SK-N-SH treated with all-trans-retinoic acid at 6 μM for 48 hours (cell line): ENCODE data around the gene MEIKIN.
"Not testable (repeated sequence)": the region's sequence is repeated elsewhere in the genome, so short reads cannot be mapped to it uniquely, and the experiment has no call there.

ENCODE experiments used
- ATAC-seq: fragments of 200-7000 bp; cut with Tn5 transposase; 3 replicates; pipeline ENCODE4 v1.9.1; 2020; ENCODE audit warnings: mild to moderate bottlenecking, moderate library complexity
- ARNTL ChIP-seq: fragments of 450-650 bp; formaldehyde crosslinking; IDR thresholded peaks from 2 replicates; pipeline ENCODE4 v1.5.0; 2020; ENCODE audit warnings: low read depth, mild to moderate bottlenecking, moderate library complexity, borderline replicate concordance
- BACH2 ChIP-seq: fragments of 250-450 bp; sonication (Bioruptor Pico); IDR thresholded peaks from 2 replicates; pipeline ENCODE4 v1.9.0; 2021; ENCODE audit warnings: mild to moderate bottlenecking, borderline replicate concordance
- ESRRG ChIP-seq: fragments of 250-450 bp; sonication (Bioruptor Pico); IDR thresholded peaks from 2 replicates; pipeline ENCODE4 v1.6.1; 2021; ENCODE audit warnings: mild to moderate bottlenecking
- GLIS3 ChIP-seq: fragments of 250-450 bp; sonication (Bioruptor Pico); IDR thresholded peaks from 2 replicates; pipeline ENCODE4 v1.5.0; 2020; ENCODE audit warnings: mild to moderate bottlenecking, moderate library complexity
- ISL1 ChIP-seq: fragments of 250-450 bp; sonication (Bioruptor Pico); IDR thresholded peaks from 2 replicates; pipeline ENCODE4 v2.1.2; 2022; ENCODE audit warnings: mild to moderate bottlenecking, moderate library complexity
- SNAI2 ChIP-seq: fragments of 250-450 bp; sonication (Bioruptor Pico); IDR thresholded peaks from 2 replicates; pipeline ENCODE4 v1.5.0; 2020; ENCODE audit warnings: mild to moderate bottlenecking, moderate library complexity
- TCF4 ChIP-seq: fragments of 250-450 bp; sonication (Bioruptor Pico); IDR thresholded peaks from 2 replicates; pipeline ENCODE4 v1.8.0; 2021; ENCODE audit warnings: mild to moderate bottlenecking, moderate library complexity, borderline replicate concordance
- TOX ChIP-seq: fragments of 250-450 bp; sonication (Bioruptor Pico); IDR thresholded peaks from 2 replicates; pipeline ENCODE4 v1.8.0; 2021; ENCODE audit warnings: mild to moderate bottlenecking, moderate library complexity, borderline replicate concordance
- ZFP3 ChIP-seq: fragments of 250-450 bp; sonication (Bioruptor Pico); IDR thresholded peaks from 2 replicates; pipeline ENCODE4 v1.5.0; 2020; ENCODE audit warnings: mild to moderate bottlenecking, moderate library complexity
- ZFP30 ChIP-seq: fragments of 450-650 bp; formaldehyde crosslinking; IDR thresholded peaks from 2 replicates; pipeline ENCODE4 v1.5.0; 2022; ENCODE audit warnings: mild to moderate bottlenecking, moderate library complexity
- ZNF70 ChIP-seq: fragments of 450-650 bp; formaldehyde crosslinking; IDR thresholded peaks from 2 replicates; pipeline ENCODE4 v1.5.0; 2020; ENCODE audit warnings: mild to moderate bottlenecking, moderate library complexity
- ZNF8 ChIP-seq: fragments of 450-650 bp; formaldehyde crosslinking; IDR thresholded peaks from 2 replicates; pipeline ENCODE4 v1.5.0; 2020; ENCODE audit warnings: mild to moderate bottlenecking, moderate library complexity
- TF ChIP-seq, protein P1 (sequence below): fragments of 250-450 bp; sonication (Bioruptor Pico); IDR thresholded peaks from 2 replicates; pipeline ENCODE4 v1.8.0; 2021; ENCODE audit warnings: low read depth, mild to moderate bottlenecking, moderate library complexity, borderline replicate concordance
- TF ChIP-seq, protein P2 (sequence below): fragments of 250-450 bp; sonication (Bioruptor Pico); IDR thresholded peaks from 2 replicates; pipeline ENCODE4 v1.5.1; 2021; ENCODE audit warnings: mild to moderate bottlenecking, moderate library complexity
- TF ChIP-seq, protein P3 (sequence below): fragments of 250-450 bp; sonication (Bioruptor Pico); IDR thresholded peaks from 2 replicates; pipeline ENCODE4 v1.5.1; 2020; ENCODE audit warnings: low read depth, mild to moderate bottlenecking, moderate library complexity
- TF ChIP-seq, protein P4 (sequence below): fragments of 250-450 bp; sonication (Bioruptor Pico); IDR thresholded peaks from 2 replicates; pipeline ENCODE4 v1.8.0; 2020; ENCODE audit warnings: mild to moderate bottlenecking, moderate library complexity, borderline replicate concordance
- TF ChIP-seq, protein P5 (sequence below): fragments of 250-450 bp; sonication (Bioruptor Pico); IDR thresholded peaks from 2 replicates; pipeline ENCODE4 v1.5.0; 2020; ENCODE audit warnings: mild to moderate bottlenecking, moderate library complexity

MEIKIN gene

DNA sequence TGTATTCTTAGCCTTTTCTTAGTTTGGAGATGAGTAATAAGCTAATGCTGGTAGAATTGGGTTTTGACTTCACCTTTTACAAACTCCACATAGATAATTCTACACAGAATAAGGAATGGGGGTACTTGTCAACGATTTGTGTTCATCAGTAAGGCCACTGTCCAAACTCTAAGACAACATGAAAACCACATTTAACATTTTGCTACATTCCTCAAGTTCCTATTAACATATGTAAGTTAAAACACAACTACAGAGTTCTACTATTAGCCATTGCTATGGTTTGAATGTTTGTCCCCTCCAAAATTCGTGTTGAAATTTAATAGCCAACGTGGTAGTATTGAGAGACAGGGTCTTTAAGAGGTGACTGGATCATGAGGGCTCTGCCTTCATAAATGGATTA lies 31.9 kb downstream of the MEIKIN start (continued):
- TF ChIP-seq, protein P1, sequence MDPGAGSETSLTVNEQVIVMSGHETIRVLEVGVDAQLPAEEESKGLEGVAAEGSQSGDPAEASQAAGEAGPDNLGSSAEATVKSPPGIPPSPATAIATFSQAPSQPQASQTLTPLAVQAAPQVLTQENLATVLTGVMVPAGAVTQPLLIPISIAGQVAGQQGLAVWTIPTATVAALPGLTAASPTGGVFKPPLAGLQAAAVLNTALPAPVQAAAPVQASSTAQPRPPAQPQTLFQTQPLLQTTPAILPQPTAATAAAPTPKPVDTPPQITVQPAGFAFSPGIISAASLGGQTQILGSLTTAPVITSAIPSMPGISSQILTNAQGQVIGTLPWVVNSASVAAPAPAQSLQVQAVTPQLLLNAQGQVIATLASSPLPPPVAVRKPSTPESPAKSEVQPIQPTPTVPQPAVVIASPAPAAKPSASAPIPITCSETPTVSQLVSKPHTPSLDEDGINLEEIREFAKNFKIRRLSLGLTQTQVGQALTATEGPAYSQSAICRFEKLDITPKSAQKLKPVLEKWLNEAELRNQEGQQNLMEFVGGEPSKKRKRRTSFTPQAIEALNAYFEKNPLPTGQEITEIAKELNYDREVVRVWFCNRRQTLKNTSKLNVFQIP, result no peak
- TF ChIP-seq, all 23 proteins: peak for 0

DNA sequence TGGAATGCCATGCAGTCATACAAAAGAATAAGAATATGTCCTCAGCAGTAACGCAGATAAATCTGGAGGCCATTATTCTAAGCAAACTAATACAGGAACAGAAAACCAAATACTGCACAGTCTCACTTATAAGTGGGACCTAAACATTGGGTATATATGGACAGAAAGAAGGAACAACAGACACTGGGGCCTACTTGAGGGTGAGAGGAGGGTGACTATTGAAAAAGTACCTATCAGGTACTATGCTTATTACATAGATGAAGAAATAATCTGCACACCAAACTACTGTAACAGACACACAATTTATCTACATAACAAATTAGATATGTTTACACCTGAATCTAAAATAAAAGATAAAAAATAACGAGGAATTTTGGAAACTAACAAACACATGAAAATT lies 38.8 kb downstream of the MEIKIN start:
- TF ChIP-seq ISL1 (CRISPR knock-in tag), result no peak
- no peak for TF ChIP-seq TOX (CRISPR knock-in tag)
- no peak for TF ChIP-seq ARNTL (CRISPR knock-in tag)
- TF ChIP-seq, protein P2, sequence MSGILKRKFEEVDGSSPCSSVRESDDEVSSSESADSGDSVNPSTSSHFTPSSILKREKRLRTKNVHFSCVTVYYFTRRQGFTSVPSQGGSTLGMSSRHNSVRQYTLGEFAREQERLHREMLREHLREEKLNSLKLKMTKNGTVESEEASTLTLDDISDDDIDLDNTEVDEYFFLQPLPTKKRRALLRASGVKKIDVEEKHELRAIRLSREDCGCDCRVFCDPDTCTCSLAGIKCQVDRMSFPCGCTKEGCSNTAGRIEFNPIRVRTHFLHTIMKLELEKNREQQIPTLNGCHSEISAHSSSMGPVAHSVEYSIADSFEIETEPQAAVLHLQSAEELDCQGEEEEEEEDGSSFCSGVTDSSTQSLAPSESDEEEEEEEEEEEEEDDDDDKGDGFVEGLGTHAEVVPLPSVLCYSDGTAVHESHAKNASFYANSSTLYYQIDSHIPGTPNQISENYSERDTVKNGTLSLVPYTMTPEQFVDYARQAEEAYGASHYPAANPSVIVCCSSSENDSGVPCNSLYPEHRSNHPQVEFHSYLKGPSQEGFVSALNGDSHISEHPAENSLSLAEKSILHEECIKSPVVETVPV, result no peak
- TF ChIP-seq, protein P1, result no peak
- TF ChIP-seq, protein P3, sequence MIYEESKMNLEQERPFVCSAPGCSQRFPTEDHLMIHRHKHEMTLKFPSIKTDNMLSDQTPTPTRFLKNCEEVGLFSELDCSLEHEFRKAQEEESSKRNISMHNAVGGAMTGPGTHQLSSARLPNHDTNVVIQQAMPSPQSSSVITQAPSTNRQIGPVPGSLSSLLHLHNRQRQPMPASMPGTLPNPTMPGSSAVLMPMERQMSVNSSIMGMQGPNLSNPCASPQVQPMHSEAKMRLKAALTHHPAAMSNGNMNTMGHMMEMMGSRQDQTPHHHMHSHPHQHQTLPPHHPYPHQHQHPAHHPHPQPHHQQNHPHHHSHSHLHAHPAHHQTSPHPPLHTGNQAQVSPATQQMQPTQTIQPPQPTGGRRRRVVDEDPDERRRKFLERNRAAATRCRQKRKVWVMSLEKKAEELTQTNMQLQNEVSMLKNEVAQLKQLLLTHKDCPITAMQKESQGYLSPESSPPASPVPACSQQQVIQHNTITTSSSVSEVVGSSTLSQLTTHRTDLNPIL (CRISPR knock-in tag), result no peak
- ATAC-seq, result no peak

DNA sequence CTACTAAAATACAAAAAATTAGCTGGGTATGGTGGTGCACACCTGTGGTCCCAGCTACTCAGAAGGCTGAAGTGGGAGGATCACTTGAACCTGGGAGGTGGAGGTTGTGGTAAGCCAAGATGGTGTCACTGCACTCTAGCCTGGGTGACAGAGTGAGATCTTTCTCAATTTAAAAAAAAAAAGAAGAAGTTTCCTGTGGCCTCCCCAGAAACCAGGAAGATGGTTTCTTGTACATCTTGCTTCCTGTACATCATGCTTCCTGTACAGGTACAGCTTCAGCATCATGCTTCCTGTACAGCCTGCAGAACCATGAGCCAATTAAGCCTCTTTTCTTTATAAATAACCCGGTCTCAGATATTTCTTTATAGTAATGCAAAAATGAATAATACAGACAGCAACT lies 43.2 kb downstream of the MEIKIN start:
- ATAC-seq, result not testable (repeated sequence)

- ATAC-seq, result no peak
Observed at GRCh38 chr5:131899686-131900085, 45.8 kb downstream of the MEIKIN start.

More at GRCh38 chr5:131899686-131900085, 45.8 kb downstream of the MEIKIN start:
- TF ChIP-seq GLIS3 (CRISPR knock-in tag) (no peak), ARNTL (CRISPR knock-in tag) (no peak), BACH2 (no peak), ZNF70 (no peak), SNAI2 (CRISPR knock-in tag) (no peak), TCF4 (CRISPR knock-in tag) (no peak), ISL1 (CRISPR knock-in tag) (no peak), ZNF8 (CRISPR knock-in tag) (no peak), ZFP3 (no peak), ESRRG (CRISPR knock-in tag) (no peak), ZFP30 (CRISPR knock-in tag) (no peak)
- TF ChIP-seq, protein P4, sequence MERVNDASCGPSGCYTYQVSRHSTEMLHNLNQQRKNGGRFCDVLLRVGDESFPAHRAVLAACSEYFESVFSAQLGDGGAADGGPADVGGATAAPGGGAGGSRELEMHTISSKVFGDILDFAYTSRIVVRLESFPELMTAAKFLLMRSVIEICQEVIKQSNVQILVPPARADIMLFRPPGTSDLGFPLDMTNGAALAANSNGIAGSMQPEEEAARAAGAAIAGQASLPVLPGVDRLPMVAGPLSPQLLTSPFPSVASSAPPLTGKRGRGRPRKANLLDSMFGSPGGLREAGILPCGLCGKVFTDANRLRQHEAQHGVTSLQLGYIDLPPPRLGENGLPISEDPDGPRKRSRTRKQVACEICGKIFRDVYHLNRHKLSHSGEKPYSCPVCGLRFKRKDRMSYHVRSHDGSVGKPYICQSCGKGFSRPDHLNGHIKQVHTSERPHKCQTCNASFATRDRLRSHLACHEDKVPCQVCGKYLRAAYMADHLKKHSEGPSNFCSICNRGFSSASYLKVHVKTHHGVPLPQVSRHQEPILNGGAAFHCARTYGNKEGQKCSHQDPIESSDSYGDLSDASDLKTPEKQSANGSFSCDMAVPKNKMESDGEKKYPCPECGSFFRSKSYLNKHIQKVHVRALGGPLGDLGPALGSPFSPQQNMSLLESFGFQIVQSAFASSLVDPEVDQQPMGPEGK (CRISPR knock-in tag), result no peak
- TF ChIP-seq, protein P1, result no peak
- TF ChIP-seq, protein P2, result no peak
- TF ChIP-seq, protein P3 (CRISPR knock-in tag), result no peak
- TF ChIP-seq, protein P5, sequence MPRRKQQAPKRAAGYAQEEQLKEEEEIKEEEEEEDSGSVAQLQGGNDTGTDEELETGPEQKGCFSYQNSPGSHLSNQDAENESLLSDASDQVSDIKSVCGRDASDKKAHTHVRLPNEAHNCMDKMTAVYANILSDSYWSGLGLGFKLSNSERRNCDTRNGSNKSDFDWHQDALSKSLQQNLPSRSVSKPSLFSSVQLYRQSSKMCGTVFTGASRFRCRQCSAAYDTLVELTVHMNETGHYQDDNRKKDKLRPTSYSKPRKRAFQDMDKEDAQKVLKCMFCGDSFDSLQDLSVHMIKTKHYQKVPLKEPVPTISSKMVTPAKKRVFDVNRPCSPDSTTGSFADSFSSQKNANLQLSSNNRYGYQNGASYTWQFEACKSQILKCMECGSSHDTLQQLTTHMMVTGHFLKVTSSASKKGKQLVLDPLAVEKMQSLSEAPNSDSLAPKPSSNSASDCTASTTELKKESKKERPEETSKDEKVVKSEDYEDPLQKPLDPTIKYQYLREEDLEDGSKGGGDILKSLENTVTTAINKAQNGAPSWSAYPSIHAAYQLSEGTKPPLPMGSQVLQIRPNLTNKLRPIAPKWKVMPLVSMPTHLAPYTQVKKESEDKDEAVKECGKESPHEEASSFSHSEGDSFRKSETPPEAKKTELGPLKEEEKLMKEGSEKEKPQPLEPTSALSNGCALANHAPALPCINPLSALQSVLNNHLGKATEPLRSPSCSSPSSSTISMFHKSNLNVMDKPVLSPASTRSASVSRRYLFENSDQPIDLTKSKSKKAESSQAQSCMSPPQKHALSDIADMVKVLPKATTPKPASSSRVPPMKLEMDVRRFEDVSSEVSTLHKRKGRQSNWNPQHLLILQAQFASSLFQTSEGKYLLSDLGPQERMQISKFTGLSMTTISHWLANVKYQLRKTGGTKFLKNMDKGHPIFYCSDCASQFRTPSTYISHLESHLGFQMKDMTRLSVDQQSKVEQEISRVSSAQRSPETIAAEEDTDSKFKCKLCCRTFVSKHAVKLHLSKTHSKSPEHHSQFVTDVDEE (CRISPR knock-in tag), result no peak
